WERI-Rb-1 (cell line): ENCODE data around the gene MAN1B1.

Experiments
- DNase-seq: peaks from one replicate; pipeline ENCODE4 v3.0.0-alpha.2; 2020
- H3K27ac ChIP-seq: fragments of 250-450 bp; sonication (Bioruptor Pico); 2 replicates; pipeline ENCODE4 v1.5.1; 2020; ENCODE audit warnings: mild to moderate bottlenecking, moderate library complexity
- H3K27me3 ChIP-seq: fragments of 250-450 bp; sonication (Bioruptor Pico); 2 replicates; pipeline ENCODE4 v1.5.1; 2021; ENCODE audit warnings: mild to moderate bottlenecking, low read depth, moderate library complexity; ENCODE audit not compliant: insufficient read depth, severe bottlenecking
- H3K36me3 ChIP-seq: fragments of 250-450 bp; sonication (Bioruptor Pico); 2 replicates; pipeline ENCODE4 v1.5.1; 2020; ENCODE audit warnings: mild to moderate bottlenecking, moderate library complexity
- H3K4me3 ChIP-seq: 2 replicates; pipeline ENCODE4 v1.5.1; 2011; ENCODE audit warnings: low read depth, mild to moderate bottlenecking, control low read depth, low read length
- H3K9me3 ChIP-seq: fragments of 250-450 bp; sonication (Bioruptor Pico); 2 replicates; pipeline ENCODE4 v1.5.1; 2021; ENCODE audit warnings: mild to moderate bottlenecking, moderate library complexity; ENCODE audit not compliant: severe bottlenecking
- TF ChIP-seq, protein P1 (sequence below): IDR thresholded peaks from 2 replicates; pipeline ENCODE4 v1.5.1; 2011; ENCODE audit warnings: low read depth, mild to moderate bottlenecking, control low read depth, inconsistent platforms, low read length

MAN1B1 gene

DNA sequence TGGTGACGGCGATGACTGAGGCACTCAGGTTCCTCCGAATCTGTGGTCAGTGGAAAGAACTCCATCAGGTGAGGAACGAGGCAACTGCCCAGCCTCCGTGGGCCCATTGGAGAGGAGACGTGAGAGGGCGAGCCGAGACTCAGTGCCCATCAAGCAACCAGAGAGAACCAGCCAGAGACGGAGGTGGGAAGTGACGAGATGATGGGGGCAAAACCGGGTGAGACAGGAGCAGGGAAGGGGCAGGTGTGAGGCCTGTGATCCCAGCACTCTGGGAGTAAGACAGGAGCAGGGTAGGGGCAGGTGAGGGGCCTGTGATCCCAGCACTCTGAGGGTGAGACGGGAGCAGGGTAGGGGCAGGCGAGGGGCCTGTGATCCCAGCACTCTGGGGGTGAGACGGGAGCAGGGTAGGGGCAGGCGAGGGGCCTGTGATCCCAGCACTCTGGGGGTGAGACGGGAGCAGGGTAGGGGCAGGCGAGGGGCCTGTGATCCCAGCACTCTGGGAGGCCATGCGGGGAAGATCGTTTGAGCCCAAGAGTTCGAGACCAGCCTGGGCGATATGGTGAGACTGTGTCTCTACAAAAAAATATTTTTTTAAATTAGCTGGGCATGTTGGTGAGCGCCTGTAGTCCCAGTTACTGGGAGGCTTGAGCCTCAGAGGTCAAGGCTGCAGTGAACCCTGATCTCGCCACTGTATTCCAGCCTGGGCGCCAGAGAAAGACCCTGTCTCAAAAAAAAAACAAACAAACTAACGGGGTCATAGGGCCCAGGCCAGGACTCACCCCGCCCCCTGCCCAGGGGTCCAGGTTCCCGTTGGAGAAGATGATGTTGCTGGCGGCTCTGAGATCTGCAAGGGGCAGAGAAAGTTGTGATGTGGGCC is 24.4 kb downstream of the MAN1B1 start:
- Histone ChIP-seq H3K36me3 (peaks cover 34% of the 10 kb centered on the region), H3K9me3 (no peaks in the 10 kb centered on the region), H3K4me3 (no peak overlapping the region), H3K27ac (no peak overlapping the region), H3K27me3 (no peaks in the 10 kb centered on the region)
- TF ChIP-seq, protein P1, sequence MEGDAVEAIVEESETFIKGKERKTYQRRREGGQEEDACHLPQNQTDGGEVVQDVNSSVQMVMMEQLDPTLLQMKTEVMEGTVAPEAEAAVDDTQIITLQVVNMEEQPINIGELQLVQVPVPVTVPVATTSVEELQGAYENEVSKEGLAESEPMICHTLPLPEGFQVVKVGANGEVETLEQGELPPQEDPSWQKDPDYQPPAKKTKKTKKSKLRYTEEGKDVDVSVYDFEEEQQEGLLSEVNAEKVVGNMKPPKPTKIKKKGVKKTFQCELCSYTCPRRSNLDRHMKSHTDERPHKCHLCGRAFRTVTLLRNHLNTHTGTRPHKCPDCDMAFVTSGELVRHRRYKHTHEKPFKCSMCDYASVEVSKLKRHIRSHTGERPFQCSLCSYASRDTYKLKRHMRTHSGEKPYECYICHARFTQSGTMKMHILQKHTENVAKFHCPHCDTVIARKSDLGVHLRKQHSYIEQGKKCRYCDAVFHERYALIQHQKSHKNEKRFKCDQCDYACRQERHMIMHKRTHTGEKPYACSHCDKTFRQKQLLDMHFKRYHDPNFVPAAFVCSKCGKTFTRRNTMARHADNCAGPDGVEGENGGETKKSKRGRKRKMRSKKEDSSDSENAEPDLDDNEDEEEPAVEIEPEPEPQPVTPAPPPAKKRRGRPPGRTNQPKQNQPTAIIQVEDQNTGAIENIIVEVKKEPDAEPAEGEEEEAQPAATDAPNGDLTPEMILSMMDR = no peak
- DNase-seq = no peak

DNA sequence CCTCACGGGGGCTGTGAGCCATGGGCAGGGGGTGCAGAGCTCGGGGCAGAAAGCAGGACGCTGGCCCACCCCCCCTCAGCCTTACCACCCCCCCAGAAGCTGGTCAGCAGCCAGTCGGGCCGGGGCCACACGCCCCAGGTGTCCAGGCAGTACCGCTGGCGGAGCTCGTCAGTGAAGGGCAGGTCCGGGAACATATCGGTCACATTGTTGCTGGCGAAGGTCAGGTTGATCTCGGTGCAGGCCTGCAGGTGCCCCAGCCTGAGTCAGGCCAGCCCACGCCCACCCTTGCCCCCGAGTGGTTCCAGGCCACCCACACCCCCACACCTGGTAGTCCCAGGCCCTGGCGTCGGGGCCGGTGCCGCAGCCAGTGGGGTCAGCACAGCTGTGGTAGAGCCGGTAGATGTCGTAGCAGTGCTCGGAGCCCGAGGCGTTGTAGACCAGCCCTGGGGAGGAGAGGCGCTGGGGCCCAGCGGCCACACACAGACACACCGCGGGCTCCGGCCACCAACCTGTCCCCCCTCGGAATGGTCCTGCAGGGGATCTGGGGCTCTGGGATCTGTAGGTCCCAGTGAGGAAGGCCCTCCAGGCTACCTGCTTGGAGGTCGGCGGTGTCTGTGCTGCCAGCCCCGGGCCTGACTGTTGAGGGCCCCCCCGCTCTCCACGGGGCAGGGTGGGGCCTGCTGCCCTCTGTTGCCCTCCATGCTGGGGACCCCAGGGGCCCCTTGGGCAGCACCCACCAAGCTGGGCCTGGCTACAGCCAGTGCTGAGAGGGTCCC is 25.2 kb downstream of the MAN1B1 start:
- Histone ChIP-seq H3K27me3 (no peaks in the 10 kb centered on the region), H3K27ac (no peak overlapping the region), H3K36me3 (peaks cover 27% of the 10 kb centered on the region), H3K9me3 (no peaks in the 10 kb centered on the region), H3K4me3 (no peak overlapping the region)
- no peak for DNase-seq
- TF ChIP-seq, protein P1 = no peak

DNA sequence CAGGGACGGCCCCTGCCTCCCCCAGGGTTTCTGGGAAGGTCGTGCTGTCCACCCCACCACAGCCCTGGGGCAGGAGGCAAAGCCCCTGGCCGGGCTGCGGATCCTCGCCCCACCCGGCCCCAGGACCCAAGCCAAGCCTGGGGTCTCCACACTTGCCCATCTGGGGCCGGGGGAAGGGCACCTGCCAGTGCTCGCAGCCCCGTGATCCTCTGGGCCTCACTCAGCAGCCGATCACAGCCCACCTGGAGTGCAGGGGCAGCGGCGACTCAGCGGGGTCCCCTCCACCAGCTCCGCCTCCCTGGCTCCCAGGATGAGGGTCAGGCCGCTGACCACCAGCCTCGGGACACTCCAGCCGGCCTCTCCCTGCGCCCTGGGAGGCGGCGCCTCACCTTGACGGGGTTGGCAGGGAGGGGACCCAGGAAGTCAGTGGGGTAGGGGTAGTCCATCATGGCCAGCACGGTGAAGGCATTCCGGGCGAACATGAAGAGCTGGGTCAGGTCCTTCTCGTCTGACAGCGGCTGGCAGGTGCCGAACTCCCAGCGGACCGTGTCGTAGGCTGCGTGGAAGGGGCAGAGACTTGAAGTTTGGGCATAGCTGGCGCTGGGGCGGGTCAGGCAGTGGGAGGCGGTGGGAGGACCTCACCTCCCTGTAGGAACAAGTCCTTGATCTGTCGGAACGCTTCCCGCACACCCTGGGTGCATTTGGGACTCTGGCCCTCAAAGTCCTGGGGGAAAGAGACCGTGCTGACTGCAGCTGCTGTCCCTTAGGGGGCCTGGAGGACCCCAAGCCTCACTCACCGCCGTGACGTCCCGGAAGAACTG is 26.0 kb downstream of the MAN1B1 start:
- no peaks in the 10 kb centered on the region for H3K27me3 ChIP-seq
- H3K4me3 ChIP-seq = no peak overlapping the region
- TF ChIP-seq, protein P1 = no peak
- peaks cover 19% of the 10 kb centered on the region for H3K36me3 ChIP-seq
- no peak overlapping the region for H3K27ac ChIP-seq
- no peak for DNase-seq
- no peaks in the 10 kb centered on the region for H3K9me3 ChIP-seq

- TF ChIP-seq, protein P1 = no peak
- Histone ChIP-seq H3K27ac (no peak overlapping the region), H3K36me3 (peaks cover 11% of the 10 kb centered on the region), H3K27me3 (no peaks in the 10 kb centered on the region), H3K4me3 (no peak overlapping the region), H3K9me3 (no peaks in the 10 kb centered on the region)
- DNase-seq = no peak
Observed at GRCh38 chr9:137113385-137114159, 26.8 kb downstream of the MAN1B1 start.

GRCh38 chr9:137114220-137114612 is 27.4 kb downstream of the MAN1B1 start:
- TF ChIP-seq, protein P1 = no peak
- no peak for DNase-seq
- H3K27me3 ChIP-seq = no peaks in the 10 kb centered on the region
- no peaks in the 10 kb centered on the region for H3K9me3 ChIP-seq
- peaks cover 5% of the 10 kb centered on the region for H3K36me3 ChIP-seq
- H3K27ac ChIP-seq = peak overlapping the region; percentile 53; the same call in 1 of the 2 replicates
- H3K4me3 ChIP-seq = peak overlapping the region; percentile 34
